ENCODE measurements around the gene OAF. TPM values are rescaled to one million over a fixed set of nuclear protein-coding genes. Genes with fewer than 3 reads are reported as not detected.

Gene OAF
- polyA plus RNA-seq, 1 experiment: 47.5 TPM

DNA sequence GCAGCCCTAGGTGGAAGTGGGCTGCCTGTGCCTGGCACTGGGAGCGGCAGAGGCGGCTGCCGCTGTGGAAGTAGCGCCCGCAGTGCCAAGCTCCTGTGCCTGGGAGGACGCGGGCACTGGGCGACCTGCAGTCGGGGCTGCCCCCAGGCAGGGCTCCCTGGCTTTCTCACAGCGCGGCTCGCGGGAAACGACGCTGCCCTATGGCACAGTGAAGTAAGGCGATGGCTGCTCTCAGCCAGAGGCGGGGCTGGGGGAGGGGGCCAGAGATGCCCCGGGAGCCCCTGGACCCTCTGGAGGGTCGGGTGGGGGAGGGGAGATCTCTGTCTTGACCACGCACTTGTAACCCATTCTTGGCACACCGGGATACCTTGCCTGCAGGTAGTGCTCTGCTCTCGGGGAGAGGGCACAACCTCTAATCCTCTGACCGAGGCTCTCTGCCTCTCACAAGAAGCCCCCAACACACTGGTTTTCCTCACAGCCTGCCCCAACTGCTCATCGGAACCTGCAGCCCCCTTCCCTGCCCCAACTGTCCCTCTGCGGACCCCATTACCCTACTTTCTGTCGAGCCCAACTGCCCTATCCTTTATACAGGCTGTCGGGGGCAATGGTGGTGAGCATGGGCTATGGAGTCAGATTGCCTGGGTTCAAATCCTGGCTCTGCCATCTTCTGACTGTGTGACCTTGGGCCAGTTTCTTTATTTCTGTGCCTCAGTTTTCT is 40.7 kb upstream of the OAF start:
- DNase-seq (ENCODE audit: low read depth): no peak
- peaks cover 20% of the 10 kb centered on the region for H3K27me3 ChIP-seq (ENCODE audit: control insufficient read depth, insufficient read depth, low read length)
- CTCF ChIA-PET: interaction anchor here (1.0 to 12.1 kb wide), 7 partner anchors 10 to 132 kb away, joined by 3 to 250 read pairs (median 25); no protein-coding TSS in a partner anchor
- POLR2A ChIA-PET: no interaction called here
- TF ChIP-seq, protein P1, sequence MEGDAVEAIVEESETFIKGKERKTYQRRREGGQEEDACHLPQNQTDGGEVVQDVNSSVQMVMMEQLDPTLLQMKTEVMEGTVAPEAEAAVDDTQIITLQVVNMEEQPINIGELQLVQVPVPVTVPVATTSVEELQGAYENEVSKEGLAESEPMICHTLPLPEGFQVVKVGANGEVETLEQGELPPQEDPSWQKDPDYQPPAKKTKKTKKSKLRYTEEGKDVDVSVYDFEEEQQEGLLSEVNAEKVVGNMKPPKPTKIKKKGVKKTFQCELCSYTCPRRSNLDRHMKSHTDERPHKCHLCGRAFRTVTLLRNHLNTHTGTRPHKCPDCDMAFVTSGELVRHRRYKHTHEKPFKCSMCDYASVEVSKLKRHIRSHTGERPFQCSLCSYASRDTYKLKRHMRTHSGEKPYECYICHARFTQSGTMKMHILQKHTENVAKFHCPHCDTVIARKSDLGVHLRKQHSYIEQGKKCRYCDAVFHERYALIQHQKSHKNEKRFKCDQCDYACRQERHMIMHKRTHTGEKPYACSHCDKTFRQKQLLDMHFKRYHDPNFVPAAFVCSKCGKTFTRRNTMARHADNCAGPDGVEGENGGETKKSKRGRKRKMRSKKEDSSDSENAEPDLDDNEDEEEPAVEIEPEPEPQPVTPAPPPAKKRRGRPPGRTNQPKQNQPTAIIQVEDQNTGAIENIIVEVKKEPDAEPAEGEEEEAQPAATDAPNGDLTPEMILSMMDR (IDR thresholded peaks at IDR 0.05; ENCODE audit: insufficient read depth, low read depth, low read length): no peak
- no peaks in the 10 kb centered on the region for H3K36me3 ChIP-seq (ENCODE audit: control insufficient read depth, insufficient read depth, low read length)
- no peak overlapping the region for H3K4me3 ChIP-seq (ENCODE audit: low read depth, low read length)

DNA sequence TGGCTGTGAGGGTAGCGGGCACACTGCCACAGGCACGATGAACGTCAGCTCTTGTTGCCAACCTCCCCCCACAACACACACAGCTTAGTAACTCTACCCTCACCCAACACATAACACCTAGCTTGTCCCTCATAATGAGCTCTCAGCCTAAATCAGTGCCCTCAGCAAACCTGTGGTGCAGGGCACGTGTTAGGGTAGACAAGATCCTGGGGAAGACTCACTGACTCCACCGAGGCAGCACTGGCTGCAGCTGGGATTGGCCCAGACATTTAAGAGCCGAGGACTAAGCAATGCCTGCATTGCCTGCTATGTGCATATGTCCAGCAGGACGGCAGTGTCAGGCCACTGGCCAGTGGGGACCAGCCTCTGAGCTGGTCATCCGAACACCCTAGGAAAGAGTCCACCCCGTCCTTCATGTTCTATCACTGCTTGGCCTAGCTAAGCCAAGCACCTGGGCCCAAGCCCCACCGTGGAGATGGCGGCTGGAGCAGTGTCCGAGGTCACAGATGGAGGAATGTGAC is 40.0 kb upstream of the OAF start:
- POLR2A ChIA-PET: no interaction called here
- Histone ChIP-seq H3K36me3 (ENCODE audit: control insufficient read depth, insufficient read depth, low read length) (no peaks in the 10 kb centered on the region), H3K4me3 (ENCODE audit: low read depth, low read length) (no peak overlapping the region), H3K27me3 (ENCODE audit: control insufficient read depth, insufficient read depth, low read length) (peaks cover 24% of the 10 kb centered on the region)
- CTCF ChIA-PET: interaction anchor here (1.2 to 12.1 kb wide), 10 partner anchors 10 to 132 kb away, joined by 3 to 250 read pairs (median 6); no protein-coding TSS in a partner anchor
- TF ChIP-seq, protein P1 (IDR thresholded peaks at IDR 0.05; ENCODE audit: insufficient read depth, low read depth, low read length): no peak
- no peak for DNase-seq (ENCODE audit: low read depth)

DNA sequence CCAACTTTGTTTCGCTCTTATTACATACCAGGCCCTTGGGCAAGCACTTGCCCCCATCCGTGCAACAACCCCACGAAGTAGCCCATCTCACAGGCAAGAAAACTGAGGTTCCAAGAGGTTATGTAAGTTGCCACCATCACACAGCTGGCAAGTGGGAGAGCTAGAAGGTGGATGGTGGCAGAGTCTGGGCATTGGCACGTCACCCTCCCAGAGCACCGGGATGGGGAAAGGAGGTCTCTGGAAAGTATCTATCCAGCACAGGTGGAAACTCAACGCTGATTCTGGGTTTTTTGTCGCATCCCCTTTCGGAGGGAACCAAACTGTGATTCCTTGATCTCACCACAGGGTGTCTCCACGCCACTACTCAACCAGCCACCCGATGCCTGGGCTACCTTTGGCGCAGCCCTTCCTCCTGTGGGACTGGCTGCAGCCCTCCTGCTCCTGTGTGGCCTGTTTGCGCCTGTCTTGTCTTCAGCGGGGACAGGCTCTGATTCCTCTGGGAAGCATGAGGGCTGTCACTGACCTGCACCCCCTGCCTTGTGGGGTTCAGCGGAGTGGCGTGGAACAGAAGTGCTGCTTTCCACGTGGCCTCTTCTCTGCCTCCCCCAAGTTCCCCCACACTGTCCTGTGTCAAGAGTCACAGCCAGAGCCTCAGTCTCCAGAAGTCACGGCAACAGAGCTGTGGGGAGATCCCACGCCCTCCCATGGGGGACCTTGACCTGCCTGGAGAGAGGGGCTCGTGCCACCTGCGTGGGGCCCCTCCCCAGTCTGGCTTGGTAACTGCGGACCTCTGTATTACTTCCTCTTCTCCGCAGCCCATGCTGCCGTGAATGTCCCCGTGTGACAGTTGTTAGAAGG is 38.5 kb upstream of the OAF start:
- ChIA-PET CTCF (interaction anchor here (1.0 to 12.1 kb wide), 16 partner anchors 8 to 130 kb away, joined by 3 to 250 read pairs (median 5); partner anchors contain the start of gene POU2F3), POLR2A (no interaction called here)
- no peak overlapping the region for H3K4me3 ChIP-seq (ENCODE audit: low read depth, low read length)
- DNase-seq (ENCODE audit: low read depth): no peak
- H3K36me3 ChIP-seq (ENCODE audit: control insufficient read depth, insufficient read depth, low read length): no peaks in the 10 kb centered on the region
- TF ChIP-seq, protein P1 (IDR thresholded peaks at IDR 0.05; ENCODE audit: insufficient read depth, low read depth, low read length): peak; percentile 80
- peaks cover 22% of the 10 kb centered on the region for H3K27me3 ChIP-seq (ENCODE audit: control insufficient read depth, insufficient read depth, low read length)

DNA sequence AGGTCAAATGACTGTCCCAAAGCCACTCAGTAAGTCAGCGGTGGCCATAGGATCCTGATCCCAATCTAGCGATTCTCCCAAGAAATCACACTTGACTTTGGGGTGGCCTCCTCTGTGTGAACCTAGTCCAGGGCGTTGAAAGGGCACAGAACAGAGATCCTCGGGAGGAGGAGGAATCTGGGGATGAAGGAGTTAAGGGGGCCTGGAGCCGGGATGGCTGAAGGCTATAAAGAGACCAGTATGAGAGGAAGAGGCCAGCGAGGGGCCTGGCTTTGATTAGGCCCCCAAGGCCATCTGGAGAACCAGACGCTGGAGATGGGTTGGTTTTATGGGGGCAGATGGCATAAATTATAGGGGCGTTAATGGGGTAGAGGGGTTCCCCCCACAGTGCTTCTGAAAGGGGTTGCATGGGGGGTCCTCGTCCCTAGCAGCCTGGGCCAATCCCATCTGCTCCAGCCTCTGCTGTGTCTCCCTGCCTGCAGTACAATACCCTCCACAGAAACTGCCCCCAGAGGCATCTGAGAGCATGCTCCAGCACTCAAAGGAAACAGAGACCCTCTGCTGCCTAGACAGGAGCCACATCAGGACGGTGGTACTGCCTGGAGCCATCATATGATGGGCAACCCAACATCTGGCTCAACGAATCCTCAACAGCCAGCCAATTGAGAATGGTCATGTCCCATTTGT is 37.7 kb upstream of the OAF start:
- Histone ChIP-seq H3K4me3 (ENCODE audit: low read depth, low read length) (no peak overlapping the region), H3K36me3 (ENCODE audit: control insufficient read depth, insufficient read depth, low read length) (no peaks in the 10 kb centered on the region), H3K27me3 (ENCODE audit: control insufficient read depth, insufficient read depth, low read length) (peaks cover 22% of the 10 kb centered on the region)
- TF ChIP-seq, protein P1 (IDR thresholded peaks at IDR 0.05; ENCODE audit: insufficient read depth, low read depth, low read length): no peak
- DNase-seq (ENCODE audit: low read depth): no peak
- POLR2A ChIA-PET: no interaction called here
- CTCF ChIA-PET: interaction anchor here (1.0 to 12.1 kb wide), 5 partner anchors 7 to 129 kb away, joined by 4 to 250 read pairs (median 63); partner anchors contain the start of gene POU2F3

Measured in BJ (cell line).